ENCODE data around the gene CRIM1.
"Not testable (repeated sequence)": the region's sequence is repeated elsewhere in the genome, so short reads cannot be mapped to it uniquely, and the experiment has no call there.

CRIM1 gene

GRCh38 chr2:36354811-36355150, 797 bp upstream of the CRIM1 start:
- DNase-seq (ENCODE audit: low spot score): no peak

- no peak for DNase-seq (ENCODE audit: low spot score)
Observed at GRCh38 chr2:36355890-36356297, 316 bp downstream of the CRIM1 start.

- DNase-seq (ENCODE audit: low spot score): peak; percentile 72
Observed at GRCh38 chr2:36356298-36356989, 866 bp downstream of the CRIM1 start.

GRCh38 chr2:36356990-36357846, 1.6 kb downstream of the CRIM1 start:
- peak; percentile 64 for DNase-seq (ENCODE audit: low spot score)

GRCh38 chr2:36357847-36358659, 2.5 kb downstream of the CRIM1 start:
- DNase-seq (ENCODE audit: low spot score): no peak

GRCh38 chr2:36359067-36359466, 3.5 kb downstream of the CRIM1 start:
- no peak for DNase-seq (ENCODE audit: low spot score)

GRCh38 chr2:36360063-36360462, 4.5 kb downstream of the CRIM1 start:
- DNase-seq (ENCODE audit: low spot score): no peak

GRCh38 chr2:36360834-36361233, 5.3 kb downstream of the CRIM1 start:
- DNase-seq (ENCODE audit: low spot score): no peak

- no peak for DNase-seq (ENCODE audit: low spot score)
Observed at GRCh38 chr2:36361396-36361795, 5.8 kb downstream of the CRIM1 start.

GRCh38 chr2:36362291-36362690, 6.7 kb downstream of the CRIM1 start:
- DNase-seq (ENCODE audit: low spot score): no peak

- not testable (repeated sequence) for DNase-seq (ENCODE audit: low spot score)
Observed at GRCh38 chr2:36363085-36363484, 7.5 kb downstream of the CRIM1 start.

GRCh38 chr2:36366491-36367120, 11.0 kb downstream of the CRIM1 start:
- no peak for DNase-seq (ENCODE audit: low spot score)

- no peak for DNase-seq (ENCODE audit: low spot score)
Observed at GRCh38 chr2:36367486-36367885, 11.9 kb downstream of the CRIM1 start.

GRCh38 chr2:36367895-36368353, 12.3 kb downstream of the CRIM1 start:
- no peak for DNase-seq (ENCODE audit: low spot score)

GRCh38 chr2:36368438-36368837, 12.9 kb downstream of the CRIM1 start:
- DNase-seq (ENCODE audit: low spot score): no peak

- DNase-seq (ENCODE audit: low spot score): no peak
Observed at GRCh38 chr2:36369163-36369562, 13.6 kb downstream of the CRIM1 start.

GRCh38 chr2:36369716-36370115, 14.1 kb downstream of the CRIM1 start:
- no peak for DNase-seq (ENCODE audit: low spot score)

- DNase-seq (ENCODE audit: low spot score): no peak
Observed at GRCh38 chr2:36370281-36370680, 14.7 kb downstream of the CRIM1 start.

GRCh38 chr2:36371070-36371874, 15.7 kb downstream of the CRIM1 start:
- no peak for DNase-seq (ENCODE audit: low spot score)

- no peak for DNase-seq (ENCODE audit: low spot score)
Observed at GRCh38 chr2:36371928-36372391, 16.4 kb downstream of the CRIM1 start.

Data from ecto neural progenitor cell (in vitro differentiated cells).